K562 (cell line): ENCODE results near the gene PRSS8. TPM values are rescaled to one million over a fixed set of nuclear protein-coding genes. Genes with fewer than 3 reads are reported as not detected.
A peak's percentile ranks its signal among the peaks of the same experiment; 100 is the strongest.

Experiments used
- CHD1 ChIP-seq: fragments of 200-600 bp; sonication (generic); IDR thresholded peaks from one replicate; pipeline ENCODE4 v1.6.1; 2012; ENCODE audit warnings: mild to moderate bottlenecking, moderate library complexity, low read length, inconsistent platforms
- CHD2 ChIP-seq: IDR thresholded peaks from 2 replicates; pipeline ENCODE4 v1.6.1; 2011; ENCODE audit warnings: low read depth, low read length
- CREB5 ChIP-seq: fragments of 250-450 bp; sonication (Bioruptor Pico); IDR thresholded peaks from 2 replicates; pipeline ENCODE4 v1.5.0; 2020; ENCODE audit warnings: mild to moderate bottlenecking
- FOS ChIP-seq: IDR thresholded peaks from 3 replicates; pipeline ENCODE4 v1.6.1; 2011; ENCODE audit not compliant: insufficient read length; ENCODE audit errors: extremely low read depth
- GABPB1 ChIP-seq: sonication (generic); formaldehyde crosslinking; IDR thresholded peaks from 2 replicates; pipeline ENCODE4 v1.8.0; 2022; ENCODE audit warnings: mild to moderate bottlenecking, missing genetic modification reagents
- GATA2 ChIP-seq: sonication (generic); formaldehyde crosslinking; IDR thresholded peaks from 2 replicates; pipeline ENCODE4 v1.4.0; 2020; ENCODE audit warnings: mild to moderate bottlenecking, missing genetic modification reagents
- GATAD2A ChIP-seq: fragments of 450-650 bp; IDR thresholded peaks from 2 replicates; pipeline ENCODE4 v1.6.1; 2017
- LCOR ChIP-seq: sonication (generic); formaldehyde crosslinking; IDR thresholded peaks from 2 replicates; pipeline ENCODE4 v1.8.0; 2022; ENCODE audit warnings: mild to moderate bottlenecking, missing genetic modification reagents
- NFYB ChIP-seq: IDR thresholded peaks from 2 replicates; pipeline ENCODE4 v1.6.1; 2011; ENCODE audit warnings: mild to moderate bottlenecking, moderate library complexity; ENCODE audit not compliant: insufficient read length; ENCODE audit errors: extremely low read depth
- NUFIP1 ChIP-seq: fragments of 450-650 bp; IDR thresholded peaks from 2 replicates; pipeline ENCODE4 v1.6.1; 2018; ENCODE audit not compliant: partially characterized antibody
- SOX6 ChIP-seq: fragments of 450-650 bp; IDR thresholded peaks from 2 replicates; pipeline ENCODE4 v1.6.1; 2014; ENCODE audit warnings: mild to moderate bottlenecking
- ZNF668 ChIP-seq: fragments of 250-450 bp; sonication (Bioruptor Pico); IDR thresholded peaks from 2 replicates; pipeline ENCODE4 v1.8.0; 2022; ENCODE audit warnings: mild to moderate bottlenecking, inconsistent platforms
- ZNF75A ChIP-seq: fragments of 450-650 bp; formaldehyde crosslinking; IDR thresholded peaks from 2 replicates; pipeline ENCODE4 v1.4.0; 2020; ENCODE audit warnings: mild to moderate bottlenecking
- polyA plus RNA-seq, 8 experiments: library from polyadenylated mRNA; depleted of rRNA in 4 of 8; stranded (reverse) in 5 of 8; unstranded in 3 of 8; fragments of >200 nt; fragmentation: Nextera tagmentation in 2 of 8; fragmentation: Illumina TruSeq in 1 of 8; extraction: Ambion mirVana in 2 of 8; extraction: Trizol in 1 of 8; gene quantifications; 2 replicates each; pipeline versions ENCODE4 v1.2.1 to v1.2.3, GENCODE V29; 2011 to 2014; ENCODE audit warnings: inconsistent platforms in 1 of 8, missing spikeins in 1 of 8
- total RNA-seq, 7 experiments: library from RNA; depleted of rRNA in 6 of 7; stranded (reverse); fragments of >200 nt in 6 of 7; fragmentation: Illumina TruSeq in 2 of 7; extraction: Trizol in 2 of 7; gene quantifications; 2 replicates each; pipeline versions ENCODE4 v1.2.1 to v1.2.3, GENCODE V29; 2011 to 2021; ENCODE audit warnings: low replicate concordance in 1 of 7
- TF ChIP-seq, protein P1 (sequence below): fragments of 450-650 bp; IDR thresholded peaks from 2 replicates; pipeline ENCODE4 v1.6.1; 2016; ENCODE audit warnings: mild to moderate bottlenecking, moderate library complexity

The PRSS8 gene
- total and polyA plus RNA-seq, 9 of the 15 experiments (the other 6 are each of a cell fraction or from before 2014, with no cell fraction given): 0.25 to 3.9 (median 1.3) TPM; not detected in 1

GRCh38 chr16:31117384-31118222 lies 17.9 kb downstream of the PRSS8 start, which contains the start of gene KAT8 (continued):
- TF ChIP-seq CHD2 (no peak), FOS (no peak), GATA2 (no peak), ZNF668 (CRISPR knock-in tag) (no peak), SOX6 (no peak; the same call in 1 of the 2 replicates), GATAD2A (peak; percentile 67; the same call in 1 of the 2 replicates), NFYB (peak; percentile 17), ZNF75A (CRISPR knock-in tag) (no peak), LCOR (CRISPR knock-in tag) (no peak), CHD1 (no peak), GABPB1 (CRISPR knock-in tag) (peak; percentile 95), NUFIP1 (no peak), CREB5 (CRISPR knock-in tag) (no peak)
- TF ChIP-seq, protein P1, sequence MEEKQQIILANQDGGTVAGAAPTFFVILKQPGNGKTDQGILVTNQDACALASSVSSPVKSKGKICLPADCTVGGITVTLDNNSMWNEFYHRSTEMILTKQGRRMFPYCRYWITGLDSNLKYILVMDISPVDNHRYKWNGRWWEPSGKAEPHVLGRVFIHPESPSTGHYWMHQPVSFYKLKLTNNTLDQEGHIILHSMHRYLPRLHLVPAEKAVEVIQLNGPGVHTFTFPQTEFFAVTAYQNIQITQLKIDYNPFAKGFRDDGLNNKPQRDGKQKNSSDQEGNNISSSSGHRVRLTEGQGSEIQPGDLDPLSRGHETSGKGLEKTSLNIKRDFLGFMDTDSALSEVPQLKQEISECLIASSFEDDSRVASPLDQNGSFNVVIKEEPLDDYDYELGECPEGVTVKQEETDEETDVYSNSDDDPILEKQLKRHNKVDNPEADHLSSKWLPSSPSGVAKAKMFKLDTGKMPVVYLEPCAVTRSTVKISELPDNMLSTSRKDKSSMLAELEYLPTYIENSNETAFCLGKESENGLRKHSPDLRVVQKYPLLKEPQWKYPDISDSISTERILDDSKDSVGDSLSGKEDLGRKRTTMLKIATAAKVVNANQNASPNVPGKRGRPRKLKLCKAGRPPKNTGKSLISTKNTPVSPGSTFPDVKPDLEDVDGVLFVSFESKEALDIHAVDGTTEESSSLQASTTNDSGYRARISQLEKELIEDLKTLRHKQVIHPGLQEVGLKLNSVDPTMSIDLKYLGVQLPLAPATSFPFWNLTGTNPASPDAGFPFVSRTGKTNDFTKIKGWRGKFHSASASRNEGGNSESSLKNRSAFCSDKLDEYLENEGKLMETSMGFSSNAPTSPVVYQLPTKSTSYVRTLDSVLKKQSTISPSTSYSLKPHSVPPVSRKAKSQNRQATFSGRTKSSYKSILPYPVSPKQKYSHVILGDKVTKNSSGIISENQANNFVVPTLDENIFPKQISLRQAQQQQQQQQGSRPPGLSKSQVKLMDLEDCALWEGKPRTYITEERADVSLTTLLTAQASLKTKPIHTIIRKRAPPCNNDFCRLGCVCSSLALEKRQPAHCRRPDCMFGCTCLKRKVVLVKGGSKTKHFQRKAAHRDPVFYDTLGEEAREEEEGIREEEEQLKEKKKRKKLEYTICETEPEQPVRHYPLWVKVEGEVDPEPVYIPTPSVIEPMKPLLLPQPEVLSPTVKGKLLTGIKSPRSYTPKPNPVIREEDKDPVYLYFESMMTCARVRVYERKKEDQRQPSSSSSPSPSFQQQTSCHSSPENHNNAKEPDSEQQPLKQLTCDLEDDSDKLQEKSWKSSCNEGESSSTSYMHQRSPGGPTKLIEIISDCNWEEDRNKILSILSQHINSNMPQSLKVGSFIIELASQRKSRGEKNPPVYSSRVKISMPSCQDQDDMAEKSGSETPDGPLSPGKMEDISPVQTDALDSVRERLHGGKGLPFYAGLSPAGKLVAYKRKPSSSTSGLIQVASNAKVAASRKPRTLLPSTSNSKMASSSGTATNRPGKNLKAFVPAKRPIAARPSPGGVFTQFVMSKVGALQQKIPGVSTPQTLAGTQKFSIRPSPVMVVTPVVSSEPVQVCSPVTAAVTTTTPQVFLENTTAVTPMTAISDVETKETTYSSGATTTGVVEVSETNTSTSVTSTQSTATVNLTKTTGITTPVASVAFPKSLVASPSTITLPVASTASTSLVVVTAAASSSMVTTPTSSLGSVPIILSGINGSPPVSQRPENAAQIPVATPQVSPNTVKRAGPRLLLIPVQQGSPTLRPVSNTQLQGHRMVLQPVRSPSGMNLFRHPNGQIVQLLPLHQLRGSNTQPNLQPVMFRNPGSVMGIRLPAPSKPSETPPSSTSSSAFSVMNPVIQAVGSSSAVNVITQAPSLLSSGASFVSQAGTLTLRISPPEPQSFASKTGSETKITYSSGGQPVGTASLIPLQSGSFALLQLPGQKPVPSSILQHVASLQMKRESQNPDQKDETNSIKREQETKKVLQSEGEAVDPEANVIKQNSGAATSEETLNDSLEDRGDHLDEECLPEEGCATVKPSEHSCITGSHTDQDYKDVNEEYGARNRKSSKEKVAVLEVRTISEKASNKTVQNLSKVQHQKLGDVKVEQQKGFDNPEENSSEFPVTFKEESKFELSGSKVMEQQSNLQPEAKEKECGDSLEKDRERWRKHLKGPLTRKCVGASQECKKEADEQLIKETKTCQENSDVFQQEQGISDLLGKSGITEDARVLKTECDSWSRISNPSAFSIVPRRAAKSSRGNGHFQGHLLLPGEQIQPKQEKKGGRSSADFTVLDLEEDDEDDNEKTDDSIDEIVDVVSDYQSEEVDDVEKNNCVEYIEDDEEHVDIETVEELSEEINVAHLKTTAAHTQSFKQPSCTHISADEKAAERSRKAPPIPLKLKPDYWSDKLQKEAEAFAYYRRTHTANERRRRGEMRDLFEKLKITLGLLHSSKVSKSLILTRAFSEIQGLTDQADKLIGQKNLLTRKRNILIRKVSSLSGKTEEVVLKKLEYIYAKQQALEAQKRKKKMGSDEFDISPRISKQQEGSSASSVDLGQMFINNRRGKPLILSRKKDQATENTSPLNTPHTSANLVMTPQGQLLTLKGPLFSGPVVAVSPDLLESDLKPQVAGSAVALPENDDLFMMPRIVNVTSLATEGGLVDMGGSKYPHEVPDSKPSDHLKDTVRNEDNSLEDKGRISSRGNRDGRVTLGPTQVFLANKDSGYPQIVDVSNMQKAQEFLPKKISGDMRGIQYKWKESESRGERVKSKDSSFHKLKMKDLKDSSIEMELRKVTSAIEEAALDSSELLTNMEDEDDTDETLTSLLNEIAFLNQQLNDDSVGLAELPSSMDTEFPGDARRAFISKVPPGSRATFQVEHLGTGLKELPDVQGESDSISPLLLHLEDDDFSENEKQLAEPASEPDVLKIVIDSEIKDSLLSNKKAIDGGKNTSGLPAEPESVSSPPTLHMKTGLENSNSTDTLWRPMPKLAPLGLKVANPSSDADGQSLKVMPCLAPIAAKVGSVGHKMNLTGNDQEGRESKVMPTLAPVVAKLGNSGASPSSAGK: no peak
